ENCODE results near the gene KATNBL1.

KATNBL1 gene

GRCh38 chr15:34132881-34133280 lies 77.0 kb downstream of the KATNBL1 start:
- no peaks in the 10 kb centered on the region for H3K79me2 ChIP-seq (ENCODE audit: control insufficient read depth, insufficient read depth, low read length)
- H3K4ac ChIP-seq (ENCODE audit: low read depth, low read length) = no peak overlapping the region
- DNase-seq = no peak
- H3K27me3 ChIP-seq (ENCODE audit: insufficient read depth, low read length, poor library complexity) = no peaks in the 10 kb centered on the region
- no peaks in the 10 kb centered on the region for H3K4me1 ChIP-seq (ENCODE audit: control insufficient read depth, low read depth, low read length)
- H3K4me3 ChIP-seq (ENCODE audit: low read length) = no peak overlapping the region
- no peaks in the 10 kb centered on the region for H3K36me3 ChIP-seq (ENCODE audit: control insufficient read depth, insufficient read depth, low read length)
- H3K18ac ChIP-seq (ENCODE audit: low read length) = no peak overlapping the region
- no peak overlapping the region for H3K23ac ChIP-seq (ENCODE audit: low read length)
- whole genome bisulfite sequencing (ENCODE audit: extremely low coverage, insufficient coverage, low lambda C conversion rate) = no CpG with 5 or more reads among the region's 1 CpG
- H4K8ac ChIP-seq (ENCODE audit: low read depth, low read length) = no peak overlapping the region
- no peak overlapping the region for H2BK15ac ChIP-seq (replicated peaks; ENCODE audit: low read depth)
- no peak overlapping the region for H3K9ac ChIP-seq (ENCODE audit: low read length)
- H3K27ac ChIP-seq (ENCODE audit: low read depth, low read length) = no peak overlapping the region
- no peak overlapping the region for H3K4me2 ChIP-seq (ENCODE audit: low read length)
- H2BK5ac ChIP-seq (ENCODE audit: low read length) = no peak overlapping the region
- no peak overlapping the region for H2AK5ac ChIP-seq (ENCODE audit: low read length)
- H3K79me1 ChIP-seq (ENCODE audit: low read length) = no peaks in the 10 kb centered on the region
- no peak overlapping the region for H4K5ac ChIP-seq (ENCODE audit: low read length)
- H2BK120ac ChIP-seq (ENCODE audit: low read depth, low read length) = no peak overlapping the region
- H3K56ac ChIP-seq (ENCODE audit: low read length) = no peak overlapping the region

- Histone ChIP-seq H2BK15ac (replicated peaks; ENCODE audit: low read depth) (no peak overlapping the region), H3K4ac (ENCODE audit: low read depth, low read length) (no peak overlapping the region), H3K36me3 (ENCODE audit: control insufficient read depth, insufficient read depth, low read length) (no peaks in the 10 kb centered on the region), H3K79me2 (ENCODE audit: control insufficient read depth, insufficient read depth, low read length) (no peaks in the 10 kb centered on the region), H3K4me3 (ENCODE audit: low read length) (no peak overlapping the region), H3K4me1 (ENCODE audit: control insufficient read depth, low read depth, low read length) (no peaks in the 10 kb centered on the region), H2BK120ac (ENCODE audit: low read depth, low read length) (no peak overlapping the region), H4K5ac (ENCODE audit: low read length) (no peak overlapping the region), H3K9ac (ENCODE audit: low read length) (no peak overlapping the region), H3K27me3 (ENCODE audit: insufficient read depth, low read length, poor library complexity) (no peaks in the 10 kb centered on the region), H3K18ac (ENCODE audit: low read length) (no peak overlapping the region), H3K56ac (ENCODE audit: low read length) (no peak overlapping the region), H3K27ac (ENCODE audit: low read depth, low read length) (no peak overlapping the region), H3K4me2 (ENCODE audit: low read length) (no peak overlapping the region), H4K8ac (ENCODE audit: low read depth, low read length) (no peak overlapping the region), H3K23ac (ENCODE audit: low read length) (no peak overlapping the region), H2AK5ac (ENCODE audit: low read length) (no peak overlapping the region), H3K79me1 (ENCODE audit: low read length) (no peaks in the 10 kb centered on the region), H2BK5ac (ENCODE audit: low read length) (no peak overlapping the region)
- DNase-seq = no peak
- no CpG with 5 or more reads among the region's 2 CpGs for WGBS (ENCODE audit: extremely low coverage, insufficient coverage, low lambda C conversion rate)
Measured at GRCh38 chr15:34128898-34129297, 81.0 kb downstream of the KATNBL1 start.

GRCh38 chr15:34126522-34126921 lies 83.4 kb downstream of the KATNBL1 start:
- no peak overlapping the region for H2BK15ac ChIP-seq (replicated peaks; ENCODE audit: low read depth)
- H3K9ac ChIP-seq (ENCODE audit: low read length) = no peak overlapping the region

GRCh38 chr15:34125945-34126344 lies 84.0 kb downstream of the KATNBL1 start:
- no peaks in the 10 kb centered on the region for H3K4me1 ChIP-seq (ENCODE audit: control insufficient read depth, low read depth, low read length)
- no peaks in the 10 kb centered on the region for H3K79me2 ChIP-seq (ENCODE audit: control insufficient read depth, insufficient read depth, low read length)
- no peak for DNase-seq
- H2AK5ac ChIP-seq (ENCODE audit: low read length) = no peak overlapping the region
- no peak overlapping the region for H4K5ac ChIP-seq (ENCODE audit: low read length)
- H3K27me3 ChIP-seq (ENCODE audit: insufficient read depth, low read length, poor library complexity) = no peaks in the 10 kb centered on the region
- no peak overlapping the region for H3K23ac ChIP-seq (ENCODE audit: low read length)
- H3K4me3 ChIP-seq (ENCODE audit: low read length) = no peak overlapping the region
- H3K56ac ChIP-seq (ENCODE audit: low read length) = no peak overlapping the region
- H2BK120ac ChIP-seq (ENCODE audit: low read depth, low read length) = no peak overlapping the region
- no peaks in the 10 kb centered on the region for H3K79me1 ChIP-seq (ENCODE audit: low read length)
- no peak overlapping the region for H3K9ac ChIP-seq (ENCODE audit: low read length)
- H3K18ac ChIP-seq (ENCODE audit: low read length) = no peak overlapping the region
- no peak overlapping the region for H4K8ac ChIP-seq (ENCODE audit: low read depth, low read length)
- no peak overlapping the region for H3K27ac ChIP-seq (ENCODE audit: low read depth, low read length)
- H2BK15ac ChIP-seq (replicated peaks; ENCODE audit: low read depth) = no peak overlapping the region
- H2BK5ac ChIP-seq (ENCODE audit: low read length) = no peak overlapping the region
- H3K4me2 ChIP-seq (ENCODE audit: low read length) = no peak overlapping the region
- WGBS (ENCODE audit: extremely low coverage, insufficient coverage, low lambda C conversion rate) = no CpG with 5 or more reads among the region's 1 CpG
- no peak overlapping the region for H3K4ac ChIP-seq (ENCODE audit: low read depth, low read length)
- H3K36me3 ChIP-seq (ENCODE audit: control insufficient read depth, insufficient read depth, low read length) = no peaks in the 10 kb centered on the region

More at GRCh38 chr15:34126522-34126921, 83.4 kb downstream of the KATNBL1 start:
- Histone ChIP-seq H3K27me3 (ENCODE audit: insufficient read depth, low read length, poor library complexity) (no peaks in the 10 kb centered on the region), H2AK5ac (ENCODE audit: low read length) (no peak overlapping the region), H3K79me2 (ENCODE audit: control insufficient read depth, insufficient read depth, low read length) (no peaks in the 10 kb centered on the region), H3K4ac (ENCODE audit: low read depth, low read length) (no peak overlapping the region), H4K8ac (ENCODE audit: low read depth, low read length) (no peak overlapping the region), H2BK120ac (ENCODE audit: low read depth, low read length) (no peak overlapping the region), H3K18ac (ENCODE audit: low read length) (no peak overlapping the region), H3K23ac (ENCODE audit: low read length) (no peak overlapping the region), H3K4me1 (ENCODE audit: control insufficient read depth, low read depth, low read length) (no peaks in the 10 kb centered on the region), H3K56ac (ENCODE audit: low read length) (no peak overlapping the region), H3K27ac (ENCODE audit: low read depth, low read length) (no peak overlapping the region), H3K4me3 (ENCODE audit: low read length) (no peak overlapping the region), H3K4me2 (ENCODE audit: low read length) (no peak overlapping the region), H3K79me1 (ENCODE audit: low read length) (no peaks in the 10 kb centered on the region), H3K36me3 (ENCODE audit: control insufficient read depth, insufficient read depth, low read length) (no peaks in the 10 kb centered on the region), H2BK5ac (ENCODE audit: low read length) (no peak overlapping the region), H4K5ac (ENCODE audit: low read length) (no peak overlapping the region)
- no peak for DNase-seq

GRCh38 chr15:34124651-34125050 lies 85.2 kb downstream of the KATNBL1 start:
- H3K23ac ChIP-seq (ENCODE audit: low read length) = no peak overlapping the region
- no peak overlapping the region for H3K4ac ChIP-seq (ENCODE audit: low read depth, low read length)
- H3K56ac ChIP-seq (ENCODE audit: low read length) = no peak overlapping the region
- H3K4me2 ChIP-seq (ENCODE audit: low read length) = no peak overlapping the region
- DNase-seq = no peak
- no peak overlapping the region for H4K8ac ChIP-seq (ENCODE audit: low read depth, low read length)
- no peaks in the 10 kb centered on the region for H3K79me2 ChIP-seq (ENCODE audit: control insufficient read depth, insufficient read depth, low read length)
- no CpG with 5 or more reads among the region's 4 CpGs for WGBS (ENCODE audit: extremely low coverage, insufficient coverage, low lambda C conversion rate)
- no peak overlapping the region for H3K9ac ChIP-seq (ENCODE audit: low read length)
- no peak overlapping the region for H4K5ac ChIP-seq (ENCODE audit: low read length)
- H3K4me3 ChIP-seq (ENCODE audit: low read length) = no peak overlapping the region
- no peak overlapping the region for H3K27ac ChIP-seq (ENCODE audit: low read depth, low read length)
- H3K4me1 ChIP-seq (ENCODE audit: control insufficient read depth, low read depth, low read length) = no peaks in the 10 kb centered on the region
- no peak overlapping the region for H2AK5ac ChIP-seq (ENCODE audit: low read length)
- H3K18ac ChIP-seq (ENCODE audit: low read length) = no peak overlapping the region
- no peak overlapping the region for H2BK15ac ChIP-seq (replicated peaks; ENCODE audit: low read depth)
- H2BK120ac ChIP-seq (ENCODE audit: low read depth, low read length) = no peak overlapping the region
- no peaks in the 10 kb centered on the region for H3K36me3 ChIP-seq (ENCODE audit: control insufficient read depth, insufficient read depth, low read length)
- H3K79me1 ChIP-seq (ENCODE audit: low read length) = no peaks in the 10 kb centered on the region
- H2BK5ac ChIP-seq (ENCODE audit: low read length) = no peak overlapping the region
- H3K27me3 ChIP-seq (ENCODE audit: insufficient read depth, low read length, poor library complexity) = no peaks in the 10 kb centered on the region

GRCh38 chr15:34122771-34123183 lies 87.1 kb downstream of the KATNBL1 start:
- no peak for DNase-seq
- Histone ChIP-seq H3K18ac (ENCODE audit: low read length) (no peak overlapping the region), H3K4me2 (ENCODE audit: low read length) (no peak overlapping the region), H3K36me3 (ENCODE audit: control insufficient read depth, insufficient read depth, low read length) (no peaks in the 10 kb centered on the region), H3K23ac (ENCODE audit: low read length) (no peak overlapping the region), H3K27ac (ENCODE audit: low read depth, low read length) (no peak overlapping the region), H2AK5ac (ENCODE audit: low read length) (no peak overlapping the region), H2BK120ac (ENCODE audit: low read depth, low read length) (no peak overlapping the region), H3K79me2 (ENCODE audit: control insufficient read depth, insufficient read depth, low read length) (no peaks in the 10 kb centered on the region), H3K79me1 (ENCODE audit: low read length) (no peaks in the 10 kb centered on the region), H3K56ac (ENCODE audit: low read length) (no peak overlapping the region), H4K5ac (ENCODE audit: low read length) (no peak overlapping the region), H3K27me3 (ENCODE audit: insufficient read depth, low read length, poor library complexity) (no peaks in the 10 kb centered on the region), H4K8ac (ENCODE audit: low read depth, low read length) (no peak overlapping the region), H3K4me1 (ENCODE audit: control insufficient read depth, low read depth, low read length) (no peaks in the 10 kb centered on the region), H2BK15ac (replicated peaks; ENCODE audit: low read depth) (no peak overlapping the region), H3K4ac (ENCODE audit: low read depth, low read length) (no peak overlapping the region), H2BK5ac (ENCODE audit: low read length) (no peak overlapping the region), H3K9ac (ENCODE audit: low read length) (no peak overlapping the region), H3K4me3 (ENCODE audit: low read length) (no peak overlapping the region)
- WGBS (ENCODE audit: extremely low coverage, insufficient coverage, low lambda C conversion rate) = no CpG with 5 or more reads among the region's 6 CpGs

Data from mesendoderm (in vitro differentiated cells).